ENCODE data around the gene AMBP.

The AMBP gene

DNA sequence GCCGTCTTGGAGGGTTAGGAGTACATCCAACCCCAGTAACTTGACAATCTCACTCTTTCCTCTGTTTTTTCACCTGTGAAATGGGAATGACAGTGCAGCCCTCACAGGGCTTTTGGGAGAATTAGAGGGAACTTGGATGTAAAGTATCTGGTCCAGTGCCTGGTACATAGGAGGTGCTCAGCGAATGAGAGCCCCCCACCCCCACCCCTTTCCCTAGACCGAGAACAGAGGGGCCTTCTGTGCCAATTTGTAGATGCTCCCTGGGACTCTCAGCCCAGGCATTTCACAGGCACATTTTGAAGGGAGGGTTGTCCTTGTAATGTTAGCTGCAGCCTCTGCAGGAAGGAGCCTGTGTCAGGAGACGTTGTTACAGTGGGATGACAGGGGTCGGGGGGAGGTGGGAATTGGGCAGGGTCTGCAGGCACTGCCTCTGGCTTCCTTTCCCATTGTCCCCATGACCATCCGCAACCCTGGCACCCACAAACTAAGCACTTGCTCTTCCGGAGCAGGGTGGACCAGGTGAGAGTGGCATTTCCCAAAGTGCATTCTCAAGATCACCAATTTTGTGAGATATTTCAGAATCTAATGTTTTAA, 47.0 kb downstream of the AMBP start:
- no peak for DNase-seq (ENCODE audit: low read depth)

DNA sequence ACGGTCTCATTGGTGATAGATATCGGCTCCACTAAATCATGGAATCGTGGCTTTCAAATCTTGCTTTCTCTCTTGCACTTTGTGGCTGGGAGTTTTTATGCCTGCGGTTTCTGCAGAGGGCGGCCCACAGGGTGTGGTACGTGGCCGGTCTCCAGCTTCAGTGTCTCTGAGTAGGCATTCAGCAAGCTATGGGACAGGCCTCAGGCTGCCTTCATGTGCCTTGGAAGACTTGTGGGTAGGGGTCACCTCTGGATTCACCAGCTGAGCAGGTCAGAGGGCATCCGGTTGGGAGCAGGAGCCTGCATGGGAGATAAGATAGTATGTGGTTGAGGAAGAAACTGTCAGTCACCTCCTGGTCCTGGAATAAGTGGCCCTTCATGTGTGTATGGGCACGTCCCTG, 47.7 kb downstream of the AMBP start:
- DNase-seq (ENCODE audit: low read depth), result no peak

DNA sequence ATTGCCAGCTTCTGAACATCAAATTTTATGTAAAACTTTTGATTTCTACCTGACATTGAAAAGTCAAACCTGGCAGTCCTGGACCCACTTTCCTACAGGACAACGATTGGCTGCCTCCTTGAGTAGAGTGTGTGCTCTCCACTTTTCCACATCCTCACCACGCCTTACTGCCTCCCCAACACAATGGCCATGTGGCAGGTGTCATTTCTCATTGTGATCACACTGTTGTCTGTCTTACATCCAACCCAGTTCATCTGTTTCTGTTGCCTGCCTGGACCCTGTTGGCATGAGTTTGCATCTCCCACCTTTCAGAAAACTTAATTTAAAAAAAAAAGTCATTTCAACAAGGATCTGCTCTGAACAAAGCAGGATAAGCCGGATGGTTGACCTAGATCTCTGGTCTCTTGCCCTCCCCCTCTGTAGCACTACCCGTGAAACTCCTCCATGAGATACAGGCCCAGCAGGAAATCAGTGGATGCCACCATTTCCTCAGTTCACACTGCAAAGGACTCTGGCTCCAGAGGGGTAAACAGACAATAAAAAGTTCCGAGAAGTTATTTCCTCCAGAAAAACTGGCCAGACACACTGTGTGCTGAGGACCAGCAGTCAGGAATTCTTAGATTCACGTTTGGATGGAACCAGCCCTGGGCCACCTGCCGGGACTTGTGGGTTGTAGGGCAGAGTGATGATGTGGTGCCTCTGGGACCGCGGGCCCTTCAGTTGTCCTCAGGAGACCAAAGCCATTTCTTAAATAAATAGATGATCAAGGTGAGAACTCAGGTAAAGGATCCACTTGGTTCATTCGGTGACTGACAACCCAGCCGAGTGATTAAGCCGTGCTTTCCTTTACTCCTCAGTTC, 48.6 kb downstream of the AMBP start:
- DNase-seq (ENCODE audit: low read depth), result no peak

DNA sequence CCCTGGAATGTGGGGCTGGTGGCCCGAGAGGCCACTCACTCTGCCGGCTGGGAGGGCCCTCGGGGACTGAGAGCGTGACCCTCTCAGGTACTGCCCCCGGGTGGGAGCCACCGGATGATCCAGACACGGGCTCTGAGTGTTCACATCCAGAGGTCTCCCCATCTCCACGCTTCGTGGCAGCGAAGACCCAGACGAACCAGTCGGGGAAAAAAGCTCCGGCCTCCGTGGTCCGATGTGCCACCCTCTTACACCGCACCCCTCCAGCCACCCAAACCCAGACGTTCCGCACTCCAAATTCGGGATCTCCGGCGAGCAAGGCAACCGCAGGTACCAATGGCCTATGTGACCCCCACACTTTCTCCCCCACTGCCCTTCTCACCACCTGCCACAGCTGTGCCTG, 49.5 kb downstream of the AMBP start:
- DNase-seq (ENCODE audit: low read depth), result no peak

DNA sequence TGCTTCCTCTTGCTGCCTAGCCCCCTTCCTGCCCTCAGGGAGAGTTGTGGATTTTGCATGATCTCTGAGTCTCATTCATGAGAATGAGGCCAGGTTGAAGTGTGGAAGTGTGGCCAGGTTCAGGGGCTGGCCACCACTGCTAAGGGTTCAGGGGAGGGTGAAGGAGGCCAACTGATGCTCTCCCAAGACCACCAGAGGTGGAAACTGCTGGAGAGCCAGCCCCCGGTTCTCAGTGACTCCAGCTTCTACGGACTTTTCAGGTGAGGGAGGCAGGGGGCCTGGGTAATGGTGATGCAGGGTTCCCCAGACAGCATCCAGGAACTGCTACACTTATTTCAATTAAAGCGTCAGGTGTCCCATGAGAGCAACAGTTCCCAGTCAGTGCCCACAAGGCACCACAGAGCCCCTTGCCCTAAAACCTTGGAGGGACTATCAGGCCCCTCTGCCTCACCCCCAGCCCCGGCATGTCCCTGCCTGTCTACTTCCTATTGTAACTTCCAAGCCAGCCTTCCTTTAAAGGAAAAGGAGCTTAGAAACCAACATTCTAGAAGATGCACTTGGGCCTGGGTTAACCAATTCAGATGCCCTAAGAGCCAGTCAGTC, 50.1 kb downstream of the AMBP start:
- DNase-seq (ENCODE audit: low read depth), result no peak

DNA sequence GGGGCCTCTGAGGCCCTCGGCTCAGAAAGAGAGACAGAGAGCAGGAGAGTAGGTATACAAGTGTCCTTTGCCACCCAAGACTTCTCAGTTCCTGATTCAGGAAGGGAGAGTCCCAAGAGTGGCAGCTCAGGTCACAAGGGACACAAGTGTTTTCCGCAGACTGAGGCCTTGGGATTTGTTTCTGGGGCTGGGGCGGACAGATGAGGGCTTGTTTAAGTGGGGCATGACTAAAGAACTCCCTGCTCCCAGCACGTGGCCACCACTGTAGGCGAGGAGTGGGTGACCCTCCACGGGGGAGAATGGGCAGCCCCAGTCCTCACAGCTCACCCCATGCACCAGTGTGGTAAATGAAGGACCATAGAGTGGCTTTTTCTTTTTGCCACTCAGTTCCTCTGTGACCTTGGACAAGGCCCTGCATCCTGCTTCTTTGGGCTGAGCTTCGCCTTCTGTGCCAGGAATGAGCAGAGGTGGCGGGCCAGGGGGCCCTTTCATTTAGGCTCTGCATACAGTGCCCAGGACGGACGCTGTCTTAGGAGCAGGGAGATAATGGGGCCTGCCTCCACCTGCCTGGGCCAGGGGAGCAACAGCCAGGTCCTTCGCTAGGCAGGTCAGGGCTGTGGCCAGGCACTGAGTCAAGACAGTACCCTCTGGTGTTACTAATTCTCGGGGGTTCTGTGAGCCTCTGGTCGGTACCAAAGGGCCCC, 50.8 kb downstream of the AMBP start:
- DNase-seq (ENCODE audit: low read depth), result no peak

DNA sequence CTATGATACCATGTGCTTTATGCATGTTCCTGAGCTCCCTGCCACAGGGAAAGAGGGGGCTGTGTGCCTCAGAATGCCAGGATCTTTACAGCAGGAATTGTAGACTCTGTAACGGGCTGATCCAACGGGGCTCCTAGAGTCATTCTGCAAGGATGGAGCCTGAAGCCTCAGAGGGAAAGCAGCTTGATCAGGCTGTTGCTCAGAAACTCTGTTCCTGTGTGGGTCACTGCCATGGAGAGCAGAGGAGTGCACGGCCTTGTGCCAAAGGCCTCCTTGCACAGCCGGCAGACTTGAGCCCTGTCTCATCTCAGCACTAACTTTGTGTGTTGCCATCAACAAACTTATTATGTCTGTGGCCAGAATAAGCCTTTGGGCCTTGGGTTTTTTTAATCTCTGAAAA, 51.8 kb downstream of the AMBP start:
- DNase-seq (ENCODE audit: low read depth), result no peak

DNA sequence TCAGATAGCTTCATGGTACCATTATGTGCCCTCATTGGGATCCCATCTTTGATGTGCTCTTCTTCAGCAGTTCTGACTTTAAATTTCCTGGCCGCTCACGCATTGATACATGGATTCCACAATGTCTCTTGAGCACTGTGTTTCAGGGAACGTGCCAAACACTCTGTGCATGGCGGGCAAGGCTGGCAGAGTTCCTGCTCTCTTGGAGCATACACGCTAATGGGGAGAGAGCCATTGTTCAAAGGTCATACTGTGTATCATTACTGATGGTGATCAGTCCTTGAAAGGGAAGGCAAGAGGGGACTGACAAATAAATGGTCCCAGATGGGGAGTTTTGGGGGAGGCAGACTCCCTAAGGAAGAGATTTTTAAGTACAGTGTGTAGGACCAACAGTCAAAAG, 52.3 kb downstream of the AMBP start:
- no peak for DNase-seq (ENCODE audit: low read depth)

DNA sequence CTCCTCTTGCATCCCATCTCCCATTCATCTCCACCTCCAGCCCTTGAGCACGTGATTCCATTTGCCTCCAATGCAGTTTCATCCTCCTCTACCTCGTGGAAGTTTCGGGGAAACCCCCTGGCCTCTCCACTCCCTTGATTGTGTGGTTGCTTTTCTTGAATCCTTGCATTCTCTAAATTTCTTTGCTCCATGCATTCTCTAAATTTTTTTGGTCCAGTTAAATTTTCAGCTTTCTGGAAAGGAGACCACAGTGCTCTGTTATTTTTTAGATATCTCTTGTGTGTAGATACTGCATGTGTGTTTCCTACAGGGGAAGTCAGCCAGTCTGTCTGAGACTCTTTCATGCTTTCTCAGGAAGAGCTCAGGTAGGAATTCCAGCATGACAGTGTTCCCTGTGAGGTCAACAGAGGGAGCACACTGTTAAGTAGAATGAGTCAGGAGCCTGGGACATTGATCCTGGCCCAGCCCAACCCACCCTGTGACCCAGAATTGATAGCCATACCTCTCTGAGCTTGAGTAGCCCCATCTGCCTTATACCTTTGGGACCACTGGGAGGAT, 52.8 kb downstream of the AMBP start:
- DNase-seq (ENCODE audit: low read depth), result no peak

DNA sequence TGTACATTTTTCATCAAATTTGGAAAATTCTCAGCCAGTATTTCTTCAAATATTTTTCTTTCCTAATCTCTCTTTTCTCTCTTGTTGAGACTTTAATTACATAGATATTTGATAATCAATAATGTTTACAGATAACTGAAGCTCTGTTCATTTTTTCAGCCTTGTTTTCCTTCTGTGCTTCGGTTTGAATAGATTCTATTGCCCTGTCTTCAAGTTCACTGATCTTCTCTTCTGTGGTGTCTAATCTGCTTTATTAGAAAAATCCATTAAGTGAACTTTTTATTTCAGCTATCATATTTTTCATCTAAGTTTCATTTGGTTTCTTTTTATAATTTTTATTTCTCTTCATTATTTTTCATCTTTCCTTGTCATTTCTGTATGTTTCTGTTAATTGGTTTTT, 54.1 kb downstream of the AMBP start:
- no peak for DNase-seq (ENCODE audit: low read depth)

DNA sequence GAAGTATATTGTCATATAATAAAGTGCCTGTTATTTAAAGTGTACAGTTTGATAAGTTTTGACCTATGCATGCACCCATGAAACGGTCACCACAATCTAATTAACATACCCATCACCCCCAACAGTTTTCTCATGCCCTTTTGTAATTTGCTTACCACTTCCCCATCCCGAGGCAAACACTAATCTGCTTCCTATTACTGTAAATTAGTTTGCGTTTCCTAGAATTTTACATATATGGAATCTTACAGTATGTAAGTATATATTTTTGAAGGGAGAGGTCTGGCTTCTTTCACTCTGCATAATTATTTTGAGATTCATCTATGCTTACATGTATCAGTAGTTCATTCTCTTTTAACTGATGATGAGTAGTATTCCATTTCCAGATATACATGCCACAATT, 56.5 kb downstream of the AMBP start:
- no peak for DNase-seq (ENCODE audit: low read depth)

DNA sequence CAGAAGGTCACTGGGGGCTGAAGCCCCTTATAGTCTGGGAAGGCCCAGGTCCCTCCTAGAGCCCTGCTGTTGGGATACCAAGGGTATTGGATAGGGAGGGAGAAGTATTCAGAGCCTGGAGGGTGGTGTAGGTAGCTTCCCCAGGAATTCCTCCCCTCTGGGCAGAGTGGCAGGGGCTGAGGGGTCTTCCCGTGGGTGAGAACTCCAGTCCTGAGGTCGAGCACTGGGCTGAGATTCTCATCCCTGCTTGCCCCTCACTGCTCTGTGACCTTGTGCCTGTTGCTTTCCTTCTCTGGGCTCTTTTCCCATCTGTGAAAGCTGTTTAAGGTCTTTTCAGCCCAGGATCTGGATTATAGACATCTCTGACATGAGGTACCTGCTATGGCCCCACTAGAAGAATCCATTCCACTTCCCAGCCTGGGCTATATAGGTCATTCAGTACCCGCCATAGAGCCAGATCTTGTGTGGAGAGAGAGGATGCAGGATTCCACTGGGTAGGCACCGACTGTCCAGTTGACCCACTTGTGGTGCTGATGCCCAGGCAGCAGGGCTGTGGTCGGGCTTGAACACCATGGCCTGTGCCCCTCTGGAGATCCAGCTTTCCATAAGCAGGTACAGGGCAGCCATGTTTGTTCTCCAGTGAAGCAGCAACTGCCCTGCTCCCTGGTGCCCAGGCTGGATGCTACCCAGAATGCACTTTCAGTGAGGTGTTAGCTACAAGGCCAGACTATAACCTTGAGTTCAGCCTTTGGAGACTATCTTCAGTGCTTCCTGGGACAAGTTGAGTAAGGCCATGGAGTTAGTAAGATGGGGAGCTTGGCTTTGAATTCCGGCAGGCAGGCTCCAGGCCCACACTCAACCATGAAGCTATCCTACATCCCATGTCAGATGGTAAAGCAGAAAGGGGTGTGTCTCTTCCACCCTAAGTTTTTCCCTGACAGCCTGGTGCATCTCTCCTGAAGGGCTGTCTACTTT, 60.1 kb downstream of the AMBP start:
- DNase-seq (ENCODE audit: low read depth), result no peak

DNA sequence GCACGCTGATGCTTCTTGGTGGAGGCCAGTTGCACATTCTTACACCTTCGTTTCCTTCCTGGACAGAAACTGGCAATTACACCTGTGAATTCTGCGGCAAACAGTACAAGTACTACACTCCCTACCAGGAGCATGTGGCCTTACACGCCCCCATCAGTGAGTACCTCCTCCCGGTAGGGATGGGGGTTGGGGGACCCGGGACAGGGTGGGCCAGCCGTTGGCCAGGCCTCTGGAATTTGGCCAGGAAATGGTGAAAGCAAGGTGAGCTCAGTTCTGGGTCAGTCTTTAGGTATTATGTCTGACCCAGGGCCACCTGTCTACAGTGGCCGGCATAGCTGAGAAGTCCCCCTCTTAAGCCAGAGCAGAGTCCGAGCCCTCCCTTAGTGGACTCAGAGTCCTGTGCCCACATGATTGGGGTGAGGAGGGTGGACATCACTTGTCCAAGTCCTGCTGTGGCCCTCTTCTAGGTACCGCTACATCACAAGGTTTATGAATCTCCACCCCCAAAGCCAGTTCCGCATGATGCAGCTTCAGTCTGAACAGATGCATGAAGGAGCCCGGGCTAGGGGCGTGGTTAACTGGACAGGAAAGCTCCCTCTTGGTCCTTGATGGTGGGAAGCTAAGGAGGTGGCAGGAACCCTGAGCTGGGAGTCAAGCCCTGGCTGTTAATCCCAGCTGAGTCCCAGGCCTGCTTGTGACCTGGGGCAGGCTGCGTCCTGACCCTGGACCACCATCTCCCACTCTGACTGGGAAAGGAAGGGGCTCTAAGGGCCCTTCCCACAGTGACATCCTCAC, 61.3 kb downstream of the AMBP start:
- no peak for DNase-seq (ENCODE audit: low read depth)

DNA sequence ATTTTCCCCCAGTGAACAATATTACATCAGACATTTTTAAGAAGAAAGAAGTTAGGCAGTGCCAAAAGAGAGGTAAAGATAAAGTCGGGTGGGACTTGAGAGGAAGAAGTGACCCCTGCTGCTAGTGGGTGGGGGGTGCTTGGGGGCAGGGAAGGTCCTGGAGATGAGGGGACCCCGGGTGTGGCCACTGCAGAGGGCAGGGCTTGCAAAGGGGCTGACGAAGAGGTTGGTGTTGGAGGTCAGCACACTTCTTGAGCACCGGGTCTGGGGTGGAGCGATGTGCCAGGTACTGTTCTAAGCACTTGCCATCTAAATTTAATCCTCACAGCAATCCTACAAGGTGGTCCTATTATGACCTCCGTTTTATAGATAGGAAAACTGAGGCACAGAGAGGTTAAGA, 62.0 kb downstream of the AMBP start:
- no peak for DNase-seq (ENCODE audit: low read depth)

DNA sequence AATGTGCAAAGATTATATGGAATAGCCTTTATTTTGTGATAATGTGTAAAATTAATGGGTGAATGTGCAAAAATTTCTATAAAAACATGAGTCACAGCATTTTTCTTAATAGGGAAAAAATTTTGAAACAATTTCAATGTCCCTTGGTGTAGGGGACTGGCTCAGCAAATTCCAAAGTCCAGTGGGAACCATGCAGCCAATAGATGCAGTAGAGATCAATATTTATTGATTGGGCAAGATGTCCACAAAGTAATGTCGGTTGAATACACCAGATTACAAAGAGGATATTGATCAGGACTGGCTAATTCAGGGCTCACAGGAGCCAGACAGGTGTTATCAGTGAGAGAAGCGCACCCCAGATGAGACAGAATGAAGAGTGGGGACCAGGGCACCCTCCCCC, 62.5 kb downstream of the AMBP start:
- DNase-seq (ENCODE audit: low read depth), result no peak

DNA sequence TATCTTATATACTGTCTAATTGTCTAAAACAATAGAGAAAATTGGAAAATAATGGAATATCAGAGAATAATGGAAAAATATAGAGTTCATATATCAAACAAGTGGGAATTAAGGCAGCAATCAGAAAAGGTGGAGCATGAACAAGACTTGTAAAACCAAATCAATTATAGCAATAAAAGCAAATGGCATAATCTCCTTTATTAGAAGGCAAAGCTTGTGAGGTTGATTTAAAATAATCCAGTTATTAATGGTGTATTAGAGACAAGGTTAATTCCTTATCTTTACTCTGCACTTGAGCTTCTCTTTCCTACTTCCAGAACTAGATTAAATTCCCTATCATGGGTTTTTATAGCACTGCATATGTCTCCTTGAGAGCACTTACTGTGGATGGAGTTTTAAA, 64.1 kb downstream of the AMBP start:
- DNase-seq (ENCODE audit: low read depth), result no peak

DNA sequence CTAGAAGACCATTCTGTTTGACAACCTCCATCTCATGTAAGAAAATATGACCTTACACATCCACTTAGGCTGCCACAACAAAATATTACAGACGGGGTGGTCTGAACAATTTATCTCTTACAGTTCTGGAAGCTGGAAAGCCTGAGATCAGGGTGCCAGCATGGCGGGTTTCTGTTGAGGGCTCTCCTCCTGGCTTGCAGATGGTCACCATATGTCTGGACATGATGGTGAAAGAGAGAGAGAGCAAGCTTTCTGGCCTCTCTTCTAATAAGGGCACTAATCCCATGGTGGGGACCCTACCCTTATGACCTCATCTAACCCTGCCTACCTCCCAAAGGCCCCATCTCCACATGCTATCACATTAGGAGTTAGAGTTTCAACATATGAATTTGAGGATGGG, 66.0 kb downstream of the AMBP start:
- DNase-seq (ENCODE audit: low read depth), result no peak

DNA sequence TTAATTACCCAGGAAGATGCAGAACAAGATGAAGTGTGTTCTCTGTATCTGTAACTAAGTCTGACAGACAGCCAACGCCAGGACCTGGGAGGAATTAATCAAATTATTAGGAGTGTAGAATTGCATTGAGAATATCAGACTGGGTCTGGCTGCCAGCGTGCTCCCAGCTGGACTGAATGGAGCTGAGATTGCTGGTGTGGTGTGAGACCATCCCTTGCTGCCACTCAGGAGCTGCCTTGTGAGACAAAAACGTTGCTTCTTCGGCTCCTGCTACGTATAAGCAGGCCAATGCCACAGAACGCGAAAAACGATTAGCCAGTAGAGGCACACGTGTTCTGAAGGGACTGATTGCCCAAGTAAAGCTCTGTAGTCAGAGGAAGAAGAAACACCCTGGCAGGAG, 66.8 kb downstream of the AMBP start:
- DNase-seq (ENCODE audit: low read depth), result no peak
